Fibroblast of skin of back (primary cell): Measurements from ENCODE around the gene MRPS30.
"Not testable (repeated sequence)": the region's sequence is repeated elsewhere in the genome, so short reads cannot be mapped to it uniquely, and the experiment has no call there.

Experiments
- DNase-seq: peaks from one replicate; pipeline ENCODE4 v3.0.0-alpha.2; 2013

Gene MRPS30

GRCh38 chr5:44821164-44821563, 12.4 kb downstream of the MRPS30 start:
- no peak for DNase-seq

DNA sequence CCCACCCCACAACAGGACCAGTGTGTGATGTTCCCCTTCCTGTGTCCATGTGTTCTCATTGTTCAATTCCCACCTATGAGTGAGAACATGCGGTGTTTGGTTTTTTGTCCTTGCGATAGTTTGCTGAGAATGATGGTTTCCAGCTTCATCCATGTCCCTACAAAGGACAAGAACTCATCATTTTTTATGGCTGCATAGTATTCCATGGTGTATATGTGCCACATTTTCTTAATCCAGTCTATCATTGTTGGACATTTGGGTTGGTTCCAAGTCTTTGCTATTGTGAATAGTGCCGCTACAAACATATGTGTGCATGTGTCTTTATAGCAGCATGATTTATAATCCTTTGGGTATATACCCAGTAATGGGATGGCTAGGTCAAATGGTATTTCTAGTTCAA, 15.9 kb downstream of the MRPS30 start:
- not testable (repeated sequence) for DNase-seq

GRCh38 chr5:44827681-44828080, 18.9 kb downstream of the MRPS30 start:
- DNase-seq, result no peak

GRCh38 chr5:44828719-44829118, 20.0 kb downstream of the MRPS30 start:
- DNase-seq, result no peak

DNA sequence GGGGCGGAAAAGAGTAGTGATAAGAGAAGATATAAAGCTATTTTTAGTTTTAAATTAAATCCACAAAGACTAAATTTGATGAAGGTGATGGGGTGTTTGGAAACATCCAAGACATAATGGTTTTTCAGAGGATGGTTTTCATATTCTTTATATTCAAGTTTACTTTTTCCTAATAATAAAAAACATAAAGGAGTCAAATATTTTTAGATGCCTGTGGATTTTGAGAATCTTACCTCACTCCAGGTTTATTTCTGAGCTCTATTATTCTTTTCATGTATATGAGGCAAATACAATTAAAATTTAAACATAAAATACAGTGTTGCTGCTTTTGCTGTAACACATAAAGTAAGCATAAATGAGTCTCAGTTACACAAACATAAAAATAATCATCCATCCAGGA, 22.2 kb downstream of the MRPS30 start:
- no peak for DNase-seq

- no peak for DNase-seq
These were observed 24.5 kb downstream of the MRPS30 start for GRCh38 chr5:44833249-44833648.

DNA sequence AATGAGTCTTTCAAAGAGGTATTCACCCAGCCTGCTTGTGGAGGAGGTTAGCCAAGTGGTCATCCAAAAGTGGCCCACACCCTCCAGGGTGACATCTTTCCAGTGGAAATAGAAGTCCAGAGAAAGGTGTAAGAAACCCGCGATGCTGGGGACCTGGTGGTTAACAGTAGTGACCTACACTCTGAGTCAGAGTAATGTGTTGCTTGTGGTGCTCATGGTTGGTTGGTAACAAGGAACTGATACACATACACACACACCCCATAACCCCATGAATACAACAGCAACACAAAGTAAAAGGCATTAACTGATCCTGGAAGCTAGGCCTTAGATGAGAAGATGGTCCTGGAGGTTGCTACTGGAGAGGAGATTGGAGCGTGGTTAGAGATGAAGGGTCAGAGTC, 26.9 kb downstream of the MRPS30 start:
- no peak for DNase-seq

- DNase-seq, result no peak
These were observed 30.4 kb downstream of the MRPS30 start for GRCh38 chr5:44839018-44839681.

DNA sequence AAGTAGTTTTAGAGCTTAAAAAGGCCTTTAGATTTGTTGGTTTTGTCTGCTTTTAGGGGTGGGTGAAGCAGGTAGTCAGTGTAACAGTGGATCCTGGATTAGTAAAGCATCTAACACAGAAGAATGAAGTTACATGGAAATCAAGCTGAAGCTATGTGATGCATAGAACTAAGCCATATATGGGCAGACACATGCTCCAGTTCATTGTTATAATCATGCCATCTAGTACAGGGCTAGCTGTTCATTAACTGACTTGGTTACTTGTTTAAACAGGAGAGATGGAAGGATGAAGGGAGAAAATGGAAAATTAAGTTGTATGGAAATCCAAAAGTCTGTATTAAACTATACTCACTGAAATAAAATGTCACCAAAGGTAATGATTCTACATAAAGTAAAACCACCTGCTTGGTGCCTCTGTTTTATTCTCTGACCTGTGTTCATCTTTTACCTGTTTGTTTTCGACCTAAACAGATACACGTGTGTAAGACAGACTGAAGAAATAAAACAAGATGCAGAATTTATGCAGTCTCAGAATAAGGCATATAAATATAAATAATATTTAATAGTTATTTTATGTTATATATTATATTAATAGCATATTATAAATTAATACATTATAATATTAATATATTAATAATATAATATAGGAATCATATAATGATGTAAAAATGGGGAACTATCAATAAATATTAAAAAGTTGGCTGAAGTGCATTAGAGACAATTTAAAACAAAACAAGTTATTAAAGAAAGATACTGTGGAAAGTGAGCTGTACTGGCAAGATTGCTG, 33.9 kb downstream of the MRPS30 start:
- DNase-seq, result no peak

GRCh38 chr5:44844744-44845143, 36.0 kb downstream of the MRPS30 start:
- DNase-seq, result no peak

- no peak for DNase-seq
These were observed 37.0 kb downstream of the MRPS30 start for GRCh38 chr5:44845777-44846176.

DNA sequence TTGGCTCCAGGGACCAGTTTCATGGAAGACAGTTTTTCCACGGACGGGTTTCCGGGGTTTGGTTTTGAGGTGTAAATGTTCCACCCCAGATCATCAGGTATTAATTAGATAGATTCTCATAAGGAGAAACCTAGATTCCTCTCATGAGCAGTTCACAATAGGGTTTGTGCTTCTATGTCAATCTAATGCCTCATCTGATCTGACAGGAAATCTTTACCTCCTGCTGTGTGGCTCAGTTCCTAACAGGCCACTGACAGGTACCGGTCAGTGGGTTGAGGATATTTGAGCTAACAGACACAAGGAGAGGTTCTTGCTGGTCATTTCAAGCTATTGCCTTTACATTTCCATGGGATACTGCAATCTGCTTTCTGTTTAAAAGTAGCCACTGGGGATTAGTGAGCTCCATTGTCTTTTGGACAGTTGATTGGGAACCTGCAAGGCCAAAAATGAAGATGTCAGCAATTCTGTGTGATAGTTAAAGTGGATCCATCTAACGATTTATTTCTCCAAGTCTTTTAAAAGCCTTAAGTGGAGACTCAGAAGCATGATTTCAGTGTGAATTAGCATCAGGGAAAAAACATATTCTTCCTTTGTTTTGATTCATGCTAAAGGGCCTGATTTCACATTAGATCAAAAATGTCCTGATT, 38.6 kb downstream of the MRPS30 start:
- DNase-seq, result no peak

- no peak for DNase-seq
These were observed 51.5 kb downstream of the MRPS30 start for GRCh38 chr5:44860267-44860666.

DNA sequence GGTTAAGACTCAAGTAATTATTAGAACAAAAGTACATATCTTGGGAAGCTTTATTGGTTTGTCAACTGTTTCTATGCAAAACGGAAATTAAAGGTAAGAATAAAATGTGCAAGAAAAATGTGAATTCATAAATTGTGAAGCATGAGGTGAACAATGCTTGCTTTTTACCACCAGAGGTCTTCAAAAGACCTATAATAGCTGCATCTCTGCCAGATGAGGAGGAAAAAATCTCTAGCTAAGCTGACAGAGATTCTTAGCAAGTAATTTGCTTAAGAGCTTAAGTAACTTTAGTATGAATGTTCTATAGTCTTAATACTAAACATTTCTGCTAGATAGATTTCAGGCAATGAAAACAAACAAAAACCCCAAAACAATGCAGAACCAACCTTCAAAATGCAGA, 54.1 kb downstream of the MRPS30 start:
- no peak for DNase-seq
